SJSA1 (cell line): ENCODE results near the gene JPT2. TPM values are rescaled to one million over a fixed set of nuclear protein-coding genes. Genes with fewer than 3 reads are reported as not detected.
A peak's percentile ranks its signal among the peaks of the same experiment; 100 is the strongest.

Source experiments
- DNase-seq, 2 experiments: peaks; one replicate each; pipeline ENCODE4 v3.0.0-alpha.2; 2015 to 2020; ENCODE audit warnings: low spot score in 2 of 2, low read depth in 1 of 2
- H3K27ac ChIP-seq: fragments of 250-450 bp; sonication (Bioruptor Pico); 2 replicates; pipeline ENCODE4 v1.5.1; 2020; ENCODE audit warnings: mild to moderate bottlenecking, moderate library complexity
- H3K27me3 ChIP-seq: fragments of 250-450 bp; sonication (Bioruptor Pico); replicated peaks from 2 replicates; pipeline ENCODE4 v1.5.1; 2020; ENCODE audit warnings: mild to moderate bottlenecking, moderate library complexity
- H3K36me3 ChIP-seq: fragments of 250-450 bp; sonication (Bioruptor Pico); 2 replicates; pipeline ENCODE4 v1.5.1; 2020; ENCODE audit warnings: mild to moderate bottlenecking
- H3K4me1 ChIP-seq: fragments of 250-450 bp; sonication (Bioruptor Pico); replicated peaks from 2 replicates; pipeline ENCODE4 v1.6.1; 2021; ENCODE audit warnings: mild to moderate bottlenecking
- H3K4me3 ChIP-seq: fragments of 250-450 bp; sonication (Bioruptor Pico); 2 replicates; pipeline ENCODE4 v1.5.1; 2020; ENCODE audit warnings: mild to moderate bottlenecking
- H3K9me3 ChIP-seq: fragments of 250-450 bp; sonication (Bioruptor Pico); replicated peaks from 2 replicates; pipeline ENCODE4 v1.5.1; 2020; ENCODE audit warnings: mild to moderate bottlenecking
- total RNA-seq: library from RNA; depleted of rRNA; stranded (reverse); fragments of >200 nt; shearing (Covaris generic); gene quantifications from 2 replicates; pipeline ENCODE4 v1.2.3, GENCODE V29; 2014; rRNA removed

Gene JPT2
- 180 and 352 TPM in 2 replicates for total RNA-seq

DNA sequence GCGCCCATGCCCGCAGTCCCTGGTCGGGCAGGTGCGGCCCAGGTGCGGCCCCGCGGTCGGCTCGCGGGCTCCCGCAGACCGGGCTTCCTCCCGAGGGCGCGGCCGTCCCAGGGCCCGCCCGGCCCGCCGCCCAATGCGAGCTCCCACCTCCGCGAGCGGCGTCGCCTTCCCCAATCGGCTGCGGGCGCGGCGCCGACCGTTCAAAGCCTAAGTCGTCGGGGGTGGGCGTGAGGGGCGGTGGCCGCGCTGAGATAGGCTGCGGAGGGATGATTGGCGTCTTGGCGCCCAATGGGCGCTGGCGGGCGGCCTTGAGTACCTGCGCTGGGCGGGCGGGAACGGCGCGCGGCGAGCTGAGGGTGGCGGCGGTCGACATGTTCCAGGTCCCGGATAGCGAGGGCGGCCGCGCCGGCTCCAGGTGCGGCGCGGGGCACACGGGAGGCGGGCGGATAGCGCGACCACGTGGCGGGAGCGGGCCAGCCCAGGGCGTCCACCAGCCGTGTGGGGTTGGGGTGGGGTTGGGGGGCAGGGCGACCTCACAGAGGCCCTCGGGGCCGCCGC is at the start of gene JPT2:
Gene JPT2, plus strand, starts transcription at position 338 of the 558 bp plus-strand sequence. Its CDS starts 34 bp downstream, at position 372.
- H3K27ac ChIP-seq = peak within 1 kb of the TSS; percentile 87
- DNase-seq = peak; percentile 93 to 97
- H3K9me3 ChIP-seq = no peaks in the 10 kb centered on the region
- peak within 1 kb of the TSS; percentile 71 for H3K4me3 ChIP-seq
- H3K27me3 ChIP-seq = no peaks in the 10 kb centered on the region
- H3K4me1 ChIP-seq = peaks cover 77% of the 10 kb centered on the region
- H3K36me3 ChIP-seq = peaks cover 79% of the 10 kb centered on the region

DNA sequence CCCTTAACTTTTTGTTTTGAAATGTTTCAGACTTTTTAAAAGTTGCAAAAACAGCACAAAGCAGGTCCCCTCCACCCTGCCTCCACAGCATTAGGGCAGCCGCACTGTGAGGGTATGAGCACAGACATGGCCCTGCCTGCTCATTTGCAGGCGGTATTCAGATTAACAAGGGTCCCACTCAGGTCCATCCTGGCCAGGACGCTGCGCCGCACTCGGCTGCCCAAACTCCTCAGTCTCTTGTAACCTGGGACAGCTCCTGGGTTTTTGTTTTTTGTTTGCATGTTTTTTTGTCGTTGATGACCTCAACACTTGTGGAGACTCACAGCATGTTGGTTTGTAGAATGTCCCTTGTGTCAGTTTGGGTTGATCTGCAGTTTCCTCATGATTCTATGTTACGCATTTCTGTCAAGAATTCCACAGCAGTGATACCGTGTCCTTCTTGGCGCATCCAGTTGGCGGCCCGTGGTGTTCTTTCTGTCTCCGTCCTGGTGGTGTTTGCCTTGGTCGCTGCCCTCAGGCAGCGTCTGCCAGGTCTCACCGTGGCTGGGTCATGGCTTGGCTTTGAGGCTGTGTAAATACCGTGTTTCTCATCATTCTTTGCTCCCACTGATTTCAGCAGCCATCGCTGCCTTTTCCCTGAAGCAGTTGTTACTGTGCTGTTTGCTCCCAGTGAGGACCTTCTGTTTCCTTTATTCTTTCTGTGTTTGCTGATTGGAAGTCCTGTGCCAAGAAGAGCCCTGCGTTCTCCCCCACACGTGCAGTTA is 47.4 kb upstream of the JPT2 start:
- Histone ChIP-seq H3K9me3 (no peaks in the 10 kb centered on the region), H3K4me1 (no peaks in the 10 kb centered on the region), H3K27ac (no peak overlapping the region), H3K36me3 (peaks cover 73% of the 10 kb centered on the region), H3K4me3 (no peak overlapping the region), H3K27me3 (no peaks in the 10 kb centered on the region)
- DNase-seq = no peak

- Histone ChIP-seq H3K9me3 (no peaks in the 10 kb centered on the region), H3K4me1 (no peaks in the 10 kb centered on the region), H3K4me3 (no peak overlapping the region), H3K36me3 (peaks cover 72% of the 10 kb centered on the region), H3K27me3 (no peaks in the 10 kb centered on the region), H3K27ac (no peak overlapping the region)
- DNase-seq = no peak
These were observed 46.8 kb upstream of the JPT2 start for GRCh38 chr16:1631230-1631629.

GRCh38 chr16:1631931-1632637 is 46.0 kb upstream of the JPT2 start:
- H3K4me3 ChIP-seq = no peak overlapping the region
- peaks cover 63% of the 10 kb centered on the region for H3K36me3 ChIP-seq
- H3K4me1 ChIP-seq = no peaks in the 10 kb centered on the region
- DNase-seq = no peak
- H3K27me3 ChIP-seq = no peaks in the 10 kb centered on the region
- H3K27ac ChIP-seq = no peak overlapping the region
- H3K9me3 ChIP-seq = no peaks in the 10 kb centered on the region

GRCh38 chr16:1632638-1632970 is 45.5 kb upstream of the JPT2 start:
- peaks cover 61% of the 10 kb centered on the region for H3K36me3 ChIP-seq

DNA sequence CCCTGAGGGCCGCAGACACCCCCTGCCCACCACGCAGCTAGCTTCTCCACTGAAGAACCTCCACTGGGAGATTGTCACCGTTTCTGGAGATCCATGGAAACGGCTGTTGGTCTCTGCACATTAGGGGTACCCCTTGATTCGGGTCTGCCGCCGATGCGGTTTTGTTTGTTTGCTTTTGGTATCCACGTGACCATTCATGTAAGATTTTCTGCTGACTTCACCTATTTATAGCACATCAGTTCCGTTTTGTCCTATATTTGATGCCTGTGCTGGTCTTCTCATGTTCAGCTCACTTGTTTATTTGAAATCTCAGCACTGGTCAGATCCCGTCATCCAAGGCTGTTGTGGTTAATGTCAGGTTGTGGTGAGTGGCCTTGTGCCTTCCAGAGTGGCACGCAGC is 44.8 kb upstream of the JPT2 start:
- no peaks in the 10 kb centered on the region for H3K4me1 ChIP-seq
- no peak for DNase-seq
- no peak overlapping the region for H3K27ac ChIP-seq
- no peaks in the 10 kb centered on the region for H3K27me3 ChIP-seq
- peaks cover 68% of the 10 kb centered on the region for H3K36me3 ChIP-seq
- H3K4me3 ChIP-seq = no peak overlapping the region
- no peaks in the 10 kb centered on the region for H3K9me3 ChIP-seq

More at GRCh38 chr16:1632638-1632970, 45.5 kb upstream of the JPT2 start:
- DNase-seq = no peak
- H3K9me3 ChIP-seq = no peaks in the 10 kb centered on the region
- no peak overlapping the region for H3K27ac ChIP-seq
- H3K4me3 ChIP-seq = no peak overlapping the region
- no peaks in the 10 kb centered on the region for H3K27me3 ChIP-seq
- H3K4me1 ChIP-seq = no peaks in the 10 kb centered on the region

DNA sequence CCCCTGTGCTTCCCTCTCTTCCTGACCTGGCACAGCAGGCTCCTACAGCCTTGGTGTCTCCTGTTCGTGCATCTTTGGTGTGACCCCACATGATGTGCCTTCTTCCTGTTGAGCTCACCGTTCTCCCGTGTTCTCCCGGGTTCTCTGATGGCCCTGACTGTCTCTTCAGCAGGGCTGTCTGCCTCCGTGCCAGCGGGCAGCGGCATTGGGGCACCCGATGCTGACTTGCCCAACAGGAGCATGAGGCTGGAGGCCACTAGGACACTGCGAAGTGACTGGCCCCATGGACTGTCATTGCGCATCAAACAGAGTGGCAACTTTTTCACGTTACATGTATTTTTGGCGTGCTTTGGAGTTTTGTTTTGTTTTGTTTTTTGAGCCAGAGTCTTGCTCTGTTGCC is 43.5 kb upstream of the JPT2 start:
- H3K27me3 ChIP-seq = no peaks in the 10 kb centered on the region
- no peak overlapping the region for H3K27ac ChIP-seq
- H3K36me3 ChIP-seq = peaks cover 74% of the 10 kb centered on the region
- H3K9me3 ChIP-seq = 0 out of 2 replicates have a peak, but pooled peaks cover under 1% of the 10 kb centered on the region
- no peak overlapping the region for H3K4me3 ChIP-seq
- H3K4me1 ChIP-seq = no peaks in the 10 kb centered on the region
- DNase-seq = no peak

GRCh38 chr16:1635070-1635469 is 43.0 kb upstream of the JPT2 start:
- H3K36me3 ChIP-seq = peaks cover 80% of the 10 kb centered on the region

GRCh38 chr16:1637526-1637925 is 40.6 kb upstream of the JPT2 start:
- no peak overlapping the region for H3K4me3 ChIP-seq
- DNase-seq = no peak
- no peak overlapping the region for H3K27ac ChIP-seq
- H3K27me3 ChIP-seq = no peaks in the 10 kb centered on the region
- H3K4me1 ChIP-seq = no peaks in the 10 kb centered on the region
- 0 out of 2 replicates have a peak, but pooled peaks cover 3% of the 10 kb centered on the region for H3K9me3 ChIP-seq
- peaks cover 81% of the 10 kb centered on the region for H3K36me3 ChIP-seq

More at GRCh38 chr16:1635070-1635469, 43.0 kb upstream of the JPT2 start:
- Histone ChIP-seq H3K4me1 (no peaks in the 10 kb centered on the region), H3K27ac (no peak overlapping the region), H3K4me3 (no peak overlapping the region), H3K9me3 (0 out of 2 replicates have a peak, but pooled peaks cover 3% of the 10 kb centered on the region), H3K27me3 (no peaks in the 10 kb centered on the region)
- DNase-seq = no peak

GRCh38 chr16:1638757-1639156 is 39.3 kb upstream of the JPT2 start:
- Histone ChIP-seq H3K4me3 (no peak overlapping the region), H3K27me3 (no peaks in the 10 kb centered on the region), H3K36me3 (peaks cover 74% of the 10 kb centered on the region), H3K27ac (no peak overlapping the region), H3K9me3 (0 out of 2 replicates have a peak, but pooled peaks cover 3% of the 10 kb centered on the region), H3K4me1 (no peaks in the 10 kb centered on the region)
- DNase-seq = no peak

DNA sequence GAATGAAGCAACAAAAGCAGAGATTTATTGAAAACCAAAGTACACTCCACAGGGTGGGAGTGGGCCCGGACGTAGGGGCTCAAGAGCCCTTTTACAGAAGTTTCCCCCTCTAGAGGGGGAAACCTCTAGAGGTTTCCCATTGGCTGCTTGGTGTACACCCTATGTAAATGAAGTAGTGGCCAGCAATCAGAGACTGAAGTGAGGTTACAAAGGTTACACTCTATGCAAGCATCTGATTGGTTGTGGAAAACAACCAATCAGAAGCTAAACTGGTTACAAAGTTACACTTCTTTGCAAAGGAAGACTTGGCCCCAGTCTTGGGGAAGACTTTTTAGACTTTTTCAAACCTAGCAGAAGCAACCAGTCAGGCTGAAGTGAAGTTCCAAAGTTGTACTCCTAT is 38.8 kb upstream of the JPT2 start:
- Histone ChIP-seq H3K27me3 (no peaks in the 10 kb centered on the region), H3K4me3 (no peak overlapping the region), H3K4me1 (no peaks in the 10 kb centered on the region), H3K27ac (no peak overlapping the region), H3K9me3 (0 out of 2 replicates have a peak, but pooled peaks cover 3% of the 10 kb centered on the region), H3K36me3 (peaks cover 75% of the 10 kb centered on the region)
- DNase-seq = no peak

DNA sequence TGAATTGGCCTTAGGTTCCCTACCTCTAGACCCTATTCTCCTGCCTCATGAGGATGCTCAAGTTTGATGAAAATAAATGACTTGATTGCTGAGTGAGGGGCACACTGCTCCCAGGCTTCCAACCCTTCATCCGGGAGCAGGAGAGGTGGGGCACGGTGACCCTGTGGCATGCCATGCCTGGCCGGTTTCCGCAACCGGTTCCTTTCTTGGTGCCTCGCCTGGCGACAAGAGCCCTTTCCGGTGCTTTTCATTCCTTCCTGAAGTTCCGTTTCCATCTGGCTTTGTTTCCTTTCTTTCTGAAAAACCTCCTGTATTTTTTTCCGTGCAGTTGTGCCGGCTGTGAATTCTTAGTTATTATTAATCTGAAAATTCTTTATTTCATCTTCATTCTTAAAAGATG is 38.2 kb upstream of the JPT2 start:
- Histone ChIP-seq H3K9me3 (0 out of 2 replicates have a peak, but pooled peaks cover 3% of the 10 kb centered on the region), H3K36me3 (peaks cover 71% of the 10 kb centered on the region), H3K27ac (no peak overlapping the region), H3K27me3 (no peaks in the 10 kb centered on the region), H3K4me3 (no peak overlapping the region), H3K4me1 (no peaks in the 10 kb centered on the region)
- no peak for DNase-seq

DNA sequence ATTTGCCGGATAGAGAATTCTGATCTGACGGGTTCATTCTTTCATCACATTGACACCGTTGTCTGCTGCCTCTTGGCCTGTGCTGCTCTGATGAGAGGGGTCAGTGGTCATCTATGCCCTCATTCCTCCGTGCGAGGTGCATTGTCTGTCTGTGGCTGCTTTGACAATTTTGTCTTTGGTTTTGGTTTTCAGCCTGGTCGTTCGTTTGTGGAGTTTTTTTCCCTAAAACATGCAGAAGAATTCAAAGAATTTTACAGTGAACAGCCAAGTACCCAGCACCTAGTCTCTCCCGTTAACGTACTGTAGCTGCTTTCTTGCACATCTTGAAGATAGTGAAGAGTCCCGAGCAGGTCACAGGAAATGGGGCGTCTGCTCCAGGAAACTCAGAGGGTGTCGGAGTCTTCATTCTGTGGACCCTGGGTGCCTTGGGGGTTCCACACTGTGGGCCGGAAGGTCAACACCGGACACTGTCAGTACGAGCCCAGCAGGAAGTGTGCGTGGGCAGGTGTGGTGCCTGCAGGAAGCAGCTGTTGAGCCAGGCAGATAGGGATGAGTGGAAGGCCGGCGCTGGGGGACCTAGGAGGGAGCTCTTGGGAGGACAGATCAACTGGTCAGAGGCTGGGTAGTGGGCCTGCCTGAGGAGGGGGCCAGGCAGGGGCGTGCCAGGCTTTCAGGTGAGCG is 37.7 kb upstream of the JPT2 start:
- DNase-seq = no peak
- H3K9me3 ChIP-seq = 0 out of 2 replicates have a peak, but pooled peaks cover 3% of the 10 kb centered on the region
- no peak overlapping the region for H3K4me3 ChIP-seq
- no peak overlapping the region for H3K27ac ChIP-seq
- H3K36me3 ChIP-seq = peaks cover 70% of the 10 kb centered on the region
- H3K4me1 ChIP-seq = peaks cover 2% of the 10 kb centered on the region
- H3K27me3 ChIP-seq = no peaks in the 10 kb centered on the region
